GM23248 (cell line): Measurements from ENCODE around the gene POLD1. TPM values are rescaled to one million over a fixed set of nuclear protein-coding genes. Genes with fewer than 3 reads are reported as not detected.

Source experiments
- DNase-seq: peaks from one replicate; pipeline ENCODE4 v3.0.0-alpha.2; 2015
- H2AFZ ChIP-seq: fragments of 200-600 bp; sonication (generic); 2 replicates; pipeline ENCODE4 v1.6.1; 2016; ENCODE audit warnings: antibody characterized with exemption
- H3F3A ChIP-seq: fragments of 200-600 bp; sonication (generic); 2 replicates; pipeline ENCODE4 v1.6.1; 2016; ENCODE audit warnings: mild to moderate bottlenecking, antibody characterized with exemption, mixed run types; ENCODE audit not compliant: insufficient read depth
- H3K27ac ChIP-seq: fragments of 200-600 bp; sonication (generic); 2 replicates; pipeline ENCODE4 v1.5.1; 2016; ENCODE audit warnings: mild to moderate bottlenecking
- H3K27me3 ChIP-seq: fragments of 200-600 bp; sonication (generic); replicated peaks from 2 replicates; pipeline ENCODE4 v1.6.1; 2016; ENCODE audit warnings: mild to moderate bottlenecking; ENCODE audit not compliant: insufficient read depth
- H3K36me3 ChIP-seq: fragments of 200-600 bp; sonication (generic); 2 replicates; pipeline ENCODE4 v1.6.1; 2016; ENCODE audit warnings: low read depth, mild to moderate bottlenecking
- H3K4me1 ChIP-seq: fragments of 200-600 bp; sonication (generic); 2 replicates; pipeline ENCODE4 v1.6.1; 2016; ENCODE audit warnings: mild to moderate bottlenecking; ENCODE audit not compliant: insufficient read depth
- H3K4me2 ChIP-seq: fragments of 200-600 bp; sonication (generic); one replicate; pipeline ENCODE4 v1.6.1; 2016; ENCODE audit warnings: mild to moderate bottlenecking; ENCODE audit not compliant: unreplicated experiment
- H3K4me3 ChIP-seq: fragments of 200-600 bp; sonication (generic); 2 replicates; pipeline ENCODE4 v1.5.1; 2016; ENCODE audit warnings: mild to moderate bottlenecking
- H3K79me2 ChIP-seq: fragments of 200-600 bp; sonication (generic); 2 replicates; pipeline ENCODE4 v1.6.1; 2016; ENCODE audit warnings: mild to moderate bottlenecking; ENCODE audit not compliant: insufficient read depth
- H3K9ac ChIP-seq: fragments of 200-600 bp; sonication (generic); 2 replicates; pipeline ENCODE4 v1.6.1; 2016; ENCODE audit warnings: mild to moderate bottlenecking
- H3K9me2 ChIP-seq: fragments of 200-600 bp; sonication (generic); 2 replicates; pipeline ENCODE4 v1.6.1; 2016; ENCODE audit warnings: mixed run types, mild to moderate bottlenecking, moderate library complexity; ENCODE audit not compliant: insufficient read depth
- H3K9me3 ChIP-seq: fragments of 200-600 bp; sonication (generic); one replicate; pipeline ENCODE4 v1.6.1; 2017; ENCODE audit warnings: low read depth
- H4K20me1 ChIP-seq: fragments of 200-600 bp; sonication (generic); 2 replicates; pipeline ENCODE4 v1.6.0; 2016; ENCODE audit not compliant: insufficient read depth
- EZH2 ChIP-seq: fragments of 200-600 bp; sonication (generic); IDR thresholded peaks from 2 replicates; pipeline ENCODE4 v1.6.1; 2018; ENCODE audit warnings: antibody characterized with exemption, mild to moderate bottlenecking; ENCODE audit not compliant: insufficient read depth, poor library complexity, severe bottlenecking
- EZH2phosphoT487 ChIP-seq: fragments of 200-600 bp; sonication (generic); IDR thresholded peaks from 2 replicates; pipeline ENCODE4 v1.6.1; 2018; ENCODE audit warnings: antibody characterized with exemption, moderate library complexity, mild to moderate bottlenecking, low read depth; ENCODE audit not compliant: insufficient read depth
- WGBS, 2 experiments: methylation state at CpG; one replicate each; pipeline ENCODE4 v1.1.6; 2015 to 2017; ENCODE audit warnings: low lambda C conversion rate in 2 of 2, low coverage in 1 of 2; ENCODE audit errors: missing lambda C conversion rate in 2 of 2; 5-methylcytosine and 5-hydroxymethylcytosine counted together
- in situ Hi-C: fragments of 300-500 bp; cut with MboI; formaldehyde crosslinking; loops from 2 replicates; pipeline ENCODE4 v1.15.0; 2020
- polyA plus RNA-seq: library from polyadenylated mRNA; unstranded; fragments of >200 nt; fragmentation: Nextera tagmentation; extraction: Ambion mirVana; gene quantifications from 2 replicates; pipeline ENCODE4 v1.2.1, GENCODE V29; 2016
- total RNA-seq: library from RNA; depleted of rRNA; stranded (reverse); fragments of >200 nt; shearing (Covaris generic); gene quantifications from 2 replicates; pipeline ENCODE4 v1.2.3, GENCODE V29; 2014

The POLD1 gene
- total and polyA plus RNA-seq, 2 experiments from 2014 or later = 12.6 to 18.3 TPM

GRCh38 chr19:50459638-50460037 lies 75.5 kb downstream of the POLD1 start:
- in situ Hi-C loops = no loop called here
- H3K4me2 ChIP-seq = no peak overlapping the region
- H3K9ac ChIP-seq = no peak overlapping the region
- no peak overlapping the region for H2AFZ ChIP-seq
- no peaks in the 10 kb centered on the region for H3F3A ChIP-seq
- H3K9me3 ChIP-seq = no peaks in the 10 kb centered on the region
- H4K20me1 ChIP-seq = no peaks in the 10 kb centered on the region
- no peaks in the 10 kb centered on the region for H3K79me2 ChIP-seq
- no peak for TF ChIP-seq EZH2
- no peak for TF ChIP-seq EZH2phosphoT487
- H3K27me3 ChIP-seq = peaks cover 9% of the 10 kb centered on the region
- H3K4me3 ChIP-seq = no peak overlapping the region
- no peak for DNase-seq
- H3K36me3 ChIP-seq = no peaks in the 10 kb centered on the region
- no peaks in the 10 kb centered on the region for H3K4me1 ChIP-seq
- no peak overlapping the region for H3K27ac ChIP-seq
- no peaks in the 10 kb centered on the region for H3K9me2 ChIP-seq
- 0% methylated on average over 1 of the region's 1 CpG; no CpG with 5 or more reads in 1 of the 2 experiments for WGBS, 2 experiments

- in situ Hi-C loops = no loop called here
- no peaks in the 10 kb centered on the region for H3K9me3 ChIP-seq
- H2AFZ ChIP-seq = no peak overlapping the region
- no peak overlapping the region for H3K27ac ChIP-seq
- no peak overlapping the region for H3K4me2 ChIP-seq
- TF ChIP-seq EZH2phosphoT487 (no peak), EZH2 (no peak)
- H3F3A ChIP-seq = no peaks in the 10 kb centered on the region
- H4K20me1 ChIP-seq = no peaks in the 10 kb centered on the region
- DNase-seq = peak; percentile 71
- H3K79me2 ChIP-seq = no peaks in the 10 kb centered on the region
- H3K4me1 ChIP-seq = no peaks in the 10 kb centered on the region
- 2 to 4% methylated on average over 12 to 13 of the region's 13 CpGs for WGBS, 2 experiments
- peaks cover 9% of the 10 kb centered on the region for H3K27me3 ChIP-seq
- no peaks in the 10 kb centered on the region for H3K9me2 ChIP-seq
- H3K36me3 ChIP-seq = no peaks in the 10 kb centered on the region
- H3K4me3 ChIP-seq = no peak overlapping the region
- H3K9ac ChIP-seq = no peak overlapping the region
These were observed 76.1 kb downstream of the POLD1 start for GRCh38 chr19:50460161-50460765.

GRCh38 chr19:50461066-50461875 lies 77.1 kb downstream of the POLD1 start:
- Histone ChIP-seq H4K20me1 (no peaks in the 10 kb centered on the region), H3K9ac (no peak overlapping the region), H3K4me3 (no peak overlapping the region), H3K4me1 (no peaks in the 10 kb centered on the region), H3K79me2 (no peaks in the 10 kb centered on the region), H2AFZ (no peak overlapping the region), H3K4me2 (no peak overlapping the region), H3K9me2 (no peaks in the 10 kb centered on the region), H3K36me3 (no peaks in the 10 kb centered on the region), H3K27me3 (peaks cover 9% of the 10 kb centered on the region), H3F3A (no peaks in the 10 kb centered on the region), H3K9me3 (no peaks in the 10 kb centered on the region), H3K27ac (no peak overlapping the region)
- TF ChIP-seq EZH2phosphoT487 (no peak), EZH2 (no peak)
- in situ Hi-C loops = no loop called here
- DNase-seq = peak; percentile 79
- WGBS, 2 experiments = 23 to 24% methylated on average over 24 to 28 of the region's 28 CpGs

GRCh38 chr19:50462970-50463369 lies 78.8 kb downstream of the POLD1 start:
- Histone ChIP-seq H3K79me2 (no peaks in the 10 kb centered on the region), H3K4me1 (no peaks in the 10 kb centered on the region), H3K9ac (no peak overlapping the region), H3K27me3 (peaks cover 8% of the 10 kb centered on the region), H3F3A (no peaks in the 10 kb centered on the region), H3K9me3 (no peaks in the 10 kb centered on the region), H3K4me3 (no peak overlapping the region), H3K36me3 (no peaks in the 10 kb centered on the region), H3K9me2 (no peaks in the 10 kb centered on the region), H3K27ac (no peak overlapping the region), H4K20me1 (no peaks in the 10 kb centered on the region), H3K4me2 (no peak overlapping the region), H2AFZ (no peak overlapping the region)
- TF ChIP-seq EZH2 (no peak), EZH2phosphoT487 (no peak)
- in situ Hi-C loops = no loop called here
- DNase-seq = no peak
- 60 to 62% methylated on average over 7 of the region's 7 CpGs for WGBS, 2 experiments
